NT2/D1 (cell line): ENCODE results near the gene SLC2A1.

Experiments used
- SUZ12 ChIP-seq: IDR thresholded peaks from 2 replicates; pipeline ENCODE4 v1.6.1; 2011; ENCODE audit not compliant: insufficient read length, insufficient read depth; ENCODE audit errors: extremely low read depth
- YY1 ChIP-seq: IDR thresholded peaks from 2 replicates; pipeline ENCODE4 v1.6.1; 2011; ENCODE audit not compliant: insufficient read length, insufficient read depth
- ZNF274 ChIP-seq: IDR thresholded peaks from 2 replicates; pipeline ENCODE4 v1.6.1; 2011; ENCODE audit warnings: mild to moderate bottlenecking, low read depth, low read length

GRCh38 chr1:42968654-42969053, 10.0 kb upstream of the SLC2A1 start:
- TF ChIP-seq SUZ12 (no peak), ZNF274 (no peak), YY1 (no peak)
